Fibroblast of lung (primary cell): Measurements from ENCODE around the gene UBD. TPM values are rescaled to one million over a fixed set of nuclear protein-coding genes. Genes with fewer than 3 reads are reported as not detected.

Experiments used
- DNase-seq, 2 donors: peaks; one replicate each; pipeline versions ENCODE4 v3.0.0 to v3.0.0-alpha.2; 2010; ENCODE audit warnings: low read depth in 2 of 2
- H2AFZ ChIP-seq: 2 replicates; pipeline ENCODE4 v1.5.1; 2012; ENCODE audit warnings: low read length, control low read depth, inconsistent platforms
- H3K27ac ChIP-seq: 2 replicates; pipeline ENCODE4 v1.5.1; 2011; ENCODE audit warnings: low read length, control low read depth; ENCODE audit not compliant: insufficient read depth
- H3K27me3 ChIP-seq: 2 replicates; pipeline ENCODE4 v1.5.1; 2011; ENCODE audit warnings: mild to moderate bottlenecking, low read length; ENCODE audit not compliant: control insufficient read depth, insufficient read depth
- H3K36me3 ChIP-seq: 2 replicates; pipeline ENCODE4 v1.5.1; 2011; ENCODE audit warnings: low read length; ENCODE audit not compliant: control insufficient read depth, insufficient read depth
- H3K4me1 ChIP-seq: 2 replicates; pipeline ENCODE4 v1.5.1; 2011; ENCODE audit warnings: low read length; ENCODE audit not compliant: control insufficient read depth, insufficient read depth; ENCODE audit errors: extremely low read depth
- H3K4me2 ChIP-seq: 2 replicates; pipeline ENCODE4 v1.5.1; 2011; ENCODE audit warnings: low read length, control low read depth; ENCODE audit not compliant: insufficient read depth; ENCODE audit errors: extremely low read depth
- H3K4me3 ChIP-seq, 4 experiments: fragments of 200-600 bp in 1 of 4; sonication (generic) in 1 of 4; replicated peaks in 1 of 4; 2 replicates each; pipeline ENCODE4 v1.5.1; 2011 to 2016; ENCODE audit warnings: low read length in 4 of 4, low read depth in 3 of 4, mild to moderate bottlenecking in 3 of 4, control low read depth in 2 of 4, inconsistent platforms in 1 of 4, mixed read lengths in 1 of 4; ENCODE audit not compliant: insufficient read depth in 1 of 4; ENCODE audit errors: control extremely low read depth in 1 of 4
- H3K79me2 ChIP-seq: 2 replicates; pipeline ENCODE4 v1.5.1; 2012; ENCODE audit warnings: mild to moderate bottlenecking, low read length, inconsistent platforms; ENCODE audit not compliant: control insufficient read depth, insufficient read depth
- H3K9ac ChIP-seq: 2 replicates; pipeline ENCODE4 v1.5.1; 2011; ENCODE audit warnings: mild to moderate bottlenecking, low read length, control low read depth; ENCODE audit not compliant: insufficient read depth
- H3K9me3 ChIP-seq: 2 replicates; pipeline ENCODE4 v1.5.1; 2012; ENCODE audit warnings: low read depth, low read length; ENCODE audit not compliant: control insufficient read depth, insufficient read depth
- H4K20me1 ChIP-seq: 2 replicates; pipeline ENCODE4 v1.5.1; 2011; ENCODE audit warnings: low read length; ENCODE audit not compliant: control insufficient read depth, insufficient read depth; ENCODE audit errors: extremely low read depth
- CTCF ChIP-seq, 2 donors: IDR thresholded peaks in 1 of 2; conservative IDR thresholded peaks in 1 of 2; 1 replicate in 1 of 2; 2 replicates in 1 of 2; pipeline ENCODE4 v1.5.1; 2011 to 2012; ENCODE audit warnings: low read length in 2 of 2, control low read depth in 1 of 2, inconsistent platforms in 1 of 2, low read depth in 1 of 2, mild to moderate bottlenecking in 1 of 2
- EZH2 ChIP-seq: IDR thresholded peaks from 2 replicates; pipeline ENCODE4 v1.5.1; 2012; ENCODE audit warnings: low read length, control low read depth, mild to moderate bottlenecking; ENCODE audit errors: missing control alignments
- polyA plus RNA-seq, 2 donors: library from polyadenylated mRNA; depleted of rRNA in 1 of 2; stranded (reverse) in 1 of 2; unstranded in 1 of 2; fragments of >200 nt; gene quantifications; 2 replicates each; pipeline ENCODE4 v1.2.1, GENCODE V29; 2011 to 2012; ENCODE audit warnings: missing spikeins in 1 of 2
- total RNA-seq: library from RNA; depleted of rRNA; stranded (reverse); fragments of >200 nt; gene quantifications from 2 replicates; pipeline ENCODE4 v1.2.1, GENCODE V29; 2014

UBD gene
- total and polyA plus RNA-seq, 2 donors (not counting 1 experiment from before 2014, with no cell fraction given) = 0.06 TPM; not detected in 1

GRCh38 chr6:29527126-29527525 lies 32.4 kb downstream of the UBD start:
- no peak overlapping the region for H3K4me3 ChIP-seq
- H3K27me3 ChIP-seq = no peaks in the 10 kb centered on the region
- no peaks in the 10 kb centered on the region for H4K20me1 ChIP-seq
- no peaks in the 10 kb centered on the region for H3K4me1 ChIP-seq
- H3K36me3 ChIP-seq = no peaks in the 10 kb centered on the region
- no peak overlapping the region for H3K27ac ChIP-seq
- no peaks in the 10 kb centered on the region for H3K79me2 ChIP-seq
- no peak overlapping the region for H3K9ac ChIP-seq
- H2AFZ ChIP-seq = no peak overlapping the region
- H3K9me3 ChIP-seq = no peaks in the 10 kb centered on the region
- H3K4me2 ChIP-seq = no peak overlapping the region
- no peak for DNase-seq
- TF ChIP-seq CTCF (conservative IDR thresholded peaks at IDR 0.05 in 1 of 2, IDR thresholded peaks at IDR 0.05 in 1 of 2; ENCODE audit: low read depth in 1 of 2, low read length in 2 of 2) (no peak), EZH2 (no peak)

GRCh38 chr6:29525311-29525639 lies 34.3 kb downstream of the UBD start:
- Histone ChIP-seq H2AFZ (no peak overlapping the region), H3K27ac (no peak overlapping the region), H3K4me1 (no peaks in the 10 kb centered on the region), H3K4me3 (no peak overlapping the region), H3K36me3 (no peaks in the 10 kb centered on the region), H3K9ac (no peak overlapping the region), H3K79me2 (no peaks in the 10 kb centered on the region), H3K27me3 (no peaks in the 10 kb centered on the region), H4K20me1 (no peaks in the 10 kb centered on the region), H3K4me2 (no peak overlapping the region), H3K9me3 (no peaks in the 10 kb centered on the region)
- no peak for DNase-seq
- no peak for TF ChIP-seq EZH2
- no peak for TF ChIP-seq CTCF (conservative IDR thresholded peaks at IDR 0.05 in 1 of 2, IDR thresholded peaks at IDR 0.05 in 1 of 2; ENCODE audit: low read depth in 1 of 2, low read length in 2 of 2)

- no peak overlapping the region for H3K9ac ChIP-seq
Observed at GRCh38 chr6:29524444-29525310, 34.9 kb downstream of the UBD start.

More at GRCh38 chr6:29524444-29525310, 34.9 kb downstream of the UBD start:
- Histone ChIP-seq H3K9me3 (no peaks in the 10 kb centered on the region), H2AFZ (no peak overlapping the region), H3K4me3 (no peak overlapping the region), H3K27me3 (no peaks in the 10 kb centered on the region), H3K4me1 (no peaks in the 10 kb centered on the region), H3K79me2 (no peaks in the 10 kb centered on the region), H3K27ac (no peak overlapping the region), H4K20me1 (no peaks in the 10 kb centered on the region), H3K36me3 (no peaks in the 10 kb centered on the region), H3K4me2 (no peak overlapping the region)
- DNase-seq = no peak
- TF ChIP-seq EZH2 = no peak
- no peak for TF ChIP-seq CTCF (conservative IDR thresholded peaks at IDR 0.05 in 1 of 2, IDR thresholded peaks at IDR 0.05 in 1 of 2; ENCODE audit: low read depth in 1 of 2, low read length in 2 of 2)
